Astrocyte (in vitro differentiated cells and primary cell): ENCODE data around the gene RWDD2A. TPM values are rescaled to one million over a fixed set of nuclear protein-coding genes. Genes with fewer than 3 reads are reported as not detected.

Source experiments
- DNase-seq: peaks from one replicate; pipeline ENCODE4 v3.0.0-alpha.2; 2010; ENCODE audit warnings: low read depth
- FAIRE-seq: peaks from 2 replicates; lab custom pipeline; 2011; peaks lifted over from hg19 to GRCh38; lab: Jason Lieb, UNC
- H2AFZ ChIP-seq: 2 replicates; pipeline ENCODE4 v1.6.0; 2012; ENCODE audit warnings: low read depth, low read length, inconsistent platforms
- H3K27ac ChIP-seq: 2 replicates; pipeline ENCODE4 v1.5.1; 2011; ENCODE audit warnings: low read depth, low read length, inconsistent platforms
- H3K27me3 ChIP-seq: 2 replicates; pipeline ENCODE4 v1.6.0; 2011; ENCODE audit warnings: low read length, inconsistent platforms; ENCODE audit not compliant: insufficient read depth
- H3K36me3 ChIP-seq: 2 replicates; pipeline ENCODE4 v1.5.1; 2011; ENCODE audit warnings: low read length, inconsistent platforms; ENCODE audit not compliant: insufficient read depth
- H3K4me1 ChIP-seq: 2 replicates; pipeline ENCODE4 v1.5.1; 2011; ENCODE audit warnings: low read length, inconsistent platforms; ENCODE audit not compliant: insufficient read depth
- H3K4me2 ChIP-seq: 2 replicates; pipeline ENCODE4 v1.6.0; 2012; ENCODE audit warnings: low read length, inconsistent platforms
- H3K4me3 ChIP-seq: 2 replicates; pipeline ENCODE4 v1.5.1; 2011; ENCODE audit warnings: low read depth, mild to moderate bottlenecking, low read length, inconsistent platforms; ENCODE audit not compliant: insufficient read depth
- H3K79me2 ChIP-seq: 2 replicates; pipeline ENCODE4 v1.6.0; 2012; ENCODE audit warnings: mild to moderate bottlenecking, low read length, inconsistent platforms; ENCODE audit not compliant: insufficient read depth
- H3K9ac ChIP-seq: 2 replicates; pipeline ENCODE4 v1.6.0; 2012; ENCODE audit warnings: mild to moderate bottlenecking, low read length, inconsistent platforms
- H3K9me3 ChIP-seq: 2 replicates; pipeline ENCODE4 v1.5.1; 2012; ENCODE audit warnings: low read depth, mild to moderate bottlenecking, low read length, inconsistent platforms; ENCODE audit not compliant: insufficient read depth
- H4K20me1 ChIP-seq: 2 replicates; pipeline ENCODE4 v1.6.0; 2012; ENCODE audit warnings: low read length, inconsistent platforms; ENCODE audit not compliant: insufficient read depth
- H3K27ac Mint-ChIP-seq: one replicate; pipeline ENCODE4 v1.8.0; 2021; ENCODE audit warnings: mild to moderate bottlenecking, mixed read lengths; ENCODE audit not compliant: unreplicated experiment
- H3K27me3 Mint-ChIP-seq: one replicate; pipeline ENCODE4 v1.8.0; 2021; ENCODE audit warnings: low read depth, mixed read lengths; ENCODE audit not compliant: unreplicated experiment
- H3K36me3 Mint-ChIP-seq: one replicate; pipeline ENCODE4 v1.8.0; 2021; ENCODE audit warnings: low read depth, mixed read lengths; ENCODE audit not compliant: unreplicated experiment
- H3K4me1 Mint-ChIP-seq: one replicate; pipeline ENCODE4 v1.8.0; 2021; ENCODE audit warnings: low read depth, mixed read lengths; ENCODE audit not compliant: unreplicated experiment
- H3K4me3 Mint-ChIP-seq: one replicate; pipeline ENCODE4 v1.8.0; 2021; ENCODE audit warnings: mild to moderate bottlenecking, moderate library complexity, mixed read lengths; ENCODE audit not compliant: unreplicated experiment
- H3K9me3 Mint-ChIP-seq: one replicate; pipeline ENCODE4 v1.8.0; 2021; ENCODE audit warnings: mild to moderate bottlenecking, mixed read lengths; ENCODE audit not compliant: unreplicated experiment
- EZH2 ChIP-seq: IDR thresholded peaks from 2 replicates; pipeline ENCODE4 v1.6.1; 2012; ENCODE audit warnings: mild to moderate bottlenecking, low read length, inconsistent platforms; ENCODE audit not compliant: insufficient read depth
- total RNA-seq: library from RNA; stranded (reverse); gene quantifications from 2 replicates; pipeline ENCODE4 v1.2.1, GENCODE V29; 2021
- TF ChIP-seq, protein P1 (sequence below): IDR thresholded peaks from 2 replicates; pipeline ENCODE4 v1.5.1; 2011; ENCODE audit warnings: low read depth, mild to moderate bottlenecking, inconsistent platforms, low read length, moderate library complexity; ENCODE audit not compliant: insufficient read depth

Gene RWDD2A
- total RNA-seq, 1 donor from 2014 or later: 4.9 TPM

DNA sequence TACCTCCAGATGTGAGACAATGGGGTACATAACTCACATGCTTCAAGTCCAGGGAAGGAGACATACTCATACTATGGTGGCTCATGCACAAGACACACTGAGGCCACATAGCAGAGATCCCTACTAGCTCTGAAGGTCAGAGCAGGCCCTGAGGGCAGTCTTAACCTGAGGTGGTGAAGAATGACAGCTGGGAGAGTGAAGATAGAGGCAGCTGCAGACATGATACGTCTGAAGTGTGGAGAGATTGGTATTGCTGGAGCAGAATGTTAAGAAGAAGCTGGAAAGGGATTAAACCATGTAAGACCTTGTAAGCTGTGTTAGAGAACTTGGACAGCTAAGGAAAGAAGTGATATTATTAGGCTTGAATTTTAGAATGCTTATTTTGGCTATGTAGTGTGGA lies 33.0 kb upstream of the RWDD2A start:
- no peak overlapping the region for H3K9ac ChIP-seq
- no peak overlapping the region for H3K4me2 ChIP-seq
- no peaks in the 10 kb centered on the region for H4K20me1 ChIP-seq
- H3K79me2 ChIP-seq: no peaks in the 10 kb centered on the region
- TF ChIP-seq, protein P1, sequence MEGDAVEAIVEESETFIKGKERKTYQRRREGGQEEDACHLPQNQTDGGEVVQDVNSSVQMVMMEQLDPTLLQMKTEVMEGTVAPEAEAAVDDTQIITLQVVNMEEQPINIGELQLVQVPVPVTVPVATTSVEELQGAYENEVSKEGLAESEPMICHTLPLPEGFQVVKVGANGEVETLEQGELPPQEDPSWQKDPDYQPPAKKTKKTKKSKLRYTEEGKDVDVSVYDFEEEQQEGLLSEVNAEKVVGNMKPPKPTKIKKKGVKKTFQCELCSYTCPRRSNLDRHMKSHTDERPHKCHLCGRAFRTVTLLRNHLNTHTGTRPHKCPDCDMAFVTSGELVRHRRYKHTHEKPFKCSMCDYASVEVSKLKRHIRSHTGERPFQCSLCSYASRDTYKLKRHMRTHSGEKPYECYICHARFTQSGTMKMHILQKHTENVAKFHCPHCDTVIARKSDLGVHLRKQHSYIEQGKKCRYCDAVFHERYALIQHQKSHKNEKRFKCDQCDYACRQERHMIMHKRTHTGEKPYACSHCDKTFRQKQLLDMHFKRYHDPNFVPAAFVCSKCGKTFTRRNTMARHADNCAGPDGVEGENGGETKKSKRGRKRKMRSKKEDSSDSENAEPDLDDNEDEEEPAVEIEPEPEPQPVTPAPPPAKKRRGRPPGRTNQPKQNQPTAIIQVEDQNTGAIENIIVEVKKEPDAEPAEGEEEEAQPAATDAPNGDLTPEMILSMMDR: no peak
- no peak for TF ChIP-seq EZH2
- no peak for FAIRE-seq
- H3K4me3 ChIP-seq: no peak overlapping the region
- H3K36me3 Mint-ChIP-seq: peaks cover 11% of the 10 kb centered on the region
- H3K4me1 ChIP-seq: no peaks in the 10 kb centered on the region
- no peaks in the 10 kb centered on the region for H3K27me3 Mint-ChIP-seq
- peaks cover 13% of the 10 kb centered on the region for H3K36me3 ChIP-seq
- H3K27me3 ChIP-seq: no peaks in the 10 kb centered on the region
- no peak for DNase-seq
- no peaks in the 10 kb centered on the region for H3K9me3 Mint-ChIP-seq
- no peak overlapping the region for H2AFZ ChIP-seq
- no peak overlapping the region for H3K27ac Mint-ChIP-seq
- H3K27ac ChIP-seq: no peak overlapping the region
- no peaks in the 10 kb centered on the region for H3K4me1 Mint-ChIP-seq
- no peaks in the 10 kb centered on the region for H3K9me3 ChIP-seq
- H3K4me3 Mint-ChIP-seq: no peak overlapping the region

DNA sequence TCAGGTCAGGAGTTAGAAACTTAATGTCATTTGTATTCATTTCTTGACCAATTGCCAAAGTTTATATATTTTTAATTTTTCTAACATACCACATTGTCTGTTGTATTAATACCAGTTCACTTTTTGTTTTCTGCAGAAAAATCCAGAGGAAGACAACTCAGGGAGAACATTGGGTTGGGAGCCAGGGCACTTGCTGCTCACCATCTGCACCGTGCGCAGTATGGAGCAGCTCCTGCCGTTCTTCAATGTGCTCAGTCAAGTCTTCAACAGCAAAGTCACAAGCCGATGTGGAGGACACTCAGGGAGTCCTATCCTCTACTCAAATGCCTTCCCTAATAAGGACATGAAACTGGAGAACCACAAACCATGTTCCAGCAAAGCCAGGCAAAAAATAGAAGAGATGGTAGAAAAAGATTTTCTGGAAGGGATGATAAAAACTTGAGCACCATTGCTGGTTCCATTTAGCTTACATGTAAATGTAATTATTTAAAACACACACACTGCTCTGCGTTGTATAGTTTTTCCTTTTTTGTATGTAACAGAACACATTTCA lies 25.4 kb upstream of the RWDD2A start:
- Histone ChIP-seq H3K9me3 (no peaks in the 10 kb centered on the region), H3K79me2 (no peaks in the 10 kb centered on the region), H3K4me2 (no peak overlapping the region), H3K27ac (no peak overlapping the region), H3K27me3 (no peaks in the 10 kb centered on the region), H2AFZ (no peak overlapping the region), H3K4me1 (no peaks in the 10 kb centered on the region), H3K36me3 (peaks cover 62% of the 10 kb centered on the region), H3K9ac (no peak overlapping the region), H4K20me1 (peaks cover 5% of the 10 kb centered on the region), H3K4me3 (no peak overlapping the region)
- DNase-seq (no peak), FAIRE-seq (no peak)
- no peak for TF ChIP-seq EZH2
- TF ChIP-seq, protein P1: no peak
- peaks cover 2% of the 10 kb centered on the region for H3K4me1 Mint-ChIP-seq
- no peaks in the 10 kb centered on the region for H3K9me3 Mint-ChIP-seq
- H3K4me3 Mint-ChIP-seq: no peak overlapping the region
- H3K36me3 Mint-ChIP-seq: peaks cover 20% of the 10 kb centered on the region
- H3K27me3 Mint-ChIP-seq: no peaks in the 10 kb centered on the region
- H3K27ac Mint-ChIP-seq: no peak overlapping the region

DNA sequence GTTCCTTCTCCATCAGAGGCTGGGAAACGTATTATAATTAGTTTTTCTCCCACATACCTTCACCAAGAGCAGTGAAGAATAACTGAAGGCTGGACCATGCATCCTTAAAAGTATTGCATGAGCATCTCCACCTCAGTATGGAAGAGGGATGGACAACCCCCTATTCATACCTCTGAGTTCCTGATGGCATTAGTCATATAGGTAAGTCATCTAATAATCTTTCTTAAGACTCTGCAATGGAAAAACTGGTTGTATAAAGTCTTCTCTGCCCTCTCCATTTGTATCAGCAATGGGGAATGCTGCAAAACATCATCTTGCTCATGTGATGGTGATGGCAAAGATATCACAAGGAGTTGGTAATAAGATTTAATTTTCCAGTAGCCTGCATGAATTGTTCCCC lies 24.6 kb upstream of the RWDD2A start:
- no peaks in the 10 kb centered on the region for H3K4me1 ChIP-seq
- peaks cover 20% of the 10 kb centered on the region for H3K36me3 Mint-ChIP-seq
- no peak overlapping the region for H3K4me3 ChIP-seq
- FAIRE-seq (no peak), DNase-seq (no peak)
- H3K27me3 Mint-ChIP-seq: no peaks in the 10 kb centered on the region
- no peak for TF ChIP-seq EZH2
- TF ChIP-seq, protein P1: no peak
- H3K36me3 ChIP-seq: peaks cover 67% of the 10 kb centered on the region
- H4K20me1 ChIP-seq: peaks cover 8% of the 10 kb centered on the region
- H3K27me3 ChIP-seq: no peaks in the 10 kb centered on the region
- H3K27ac Mint-ChIP-seq: no peak overlapping the region
- no peak overlapping the region for H3K27ac ChIP-seq
- H3K79me2 ChIP-seq: no peaks in the 10 kb centered on the region
- no peak overlapping the region for H2AFZ ChIP-seq
- no peaks in the 10 kb centered on the region for H3K9me3 ChIP-seq
- H3K4me1 Mint-ChIP-seq: peaks cover 2% of the 10 kb centered on the region
- no peak overlapping the region for H3K4me3 Mint-ChIP-seq
- H3K9ac ChIP-seq: no peak overlapping the region
- H3K4me2 ChIP-seq: no peak overlapping the region
- no peaks in the 10 kb centered on the region for H3K9me3 Mint-ChIP-seq
